Panc1 (cell line): ENCODE measurements around the gene C14orf93. TPM values are rescaled to one million over a fixed set of nuclear protein-coding genes. Genes with fewer than 3 reads are reported as not detected.

Source experiments
- ATAC-seq: fragments of 200-7000 bp; cut with Tn5 transposase; 2 replicates; pipeline ENCODE4 v1.9.1; 2020; ENCODE audit warnings: mild to moderate bottlenecking, moderate library complexity
- BruUV-seq: library from RNA; stranded (reverse); fragments of 400-500 nt; replicated peaks from 2 replicates; lab custom pipeline; 2021; lab: Mats Ljungman, UMichigan
- CTCF ChIA-PET: fragments of 300-600 bp; sonication (Branson Sonifier 250); formaldehyde crosslinking; loops from one replicate; lab custom pipeline; 2022; ENCODE audit warnings: antibody characterized with exemption; lab: Charles Lee
- POLR2A ChIA-PET: fragments of 300-600 bp; sonication (Branson Sonifier 250); formaldehyde crosslinking; loops from one replicate; lab custom pipeline; 2022; ENCODE audit warnings: antibody characterized with exemption; lab: Charles Lee
- DNase-seq: peaks from one replicate; pipeline ENCODE4 v3.0.0-alpha.2; 2010; ENCODE audit warnings: low read depth, low spot score
- H3K27ac ChIP-seq: 2 replicates; pipeline ENCODE4 v1.5.1; 2011; ENCODE audit warnings: mild to moderate bottlenecking, low read length, inconsistent platforms
- H3K27me3 ChIP-seq: fragments of 200-500 bp; sonication (Bioruptor generic); 2 replicates; pipeline ENCODE4 v1.6.0; 2014; ENCODE audit warnings: low read length, inconsistent platforms; ENCODE audit not compliant: control insufficient read depth, insufficient read depth
- H3K36me3 ChIP-seq: fragments of 200-500 bp; sonication (Bioruptor generic); 2 replicates; pipeline ENCODE4 v1.5.1; 2014; ENCODE audit warnings: inconsistent platforms, mild to moderate bottlenecking, low read length, moderate library complexity; ENCODE audit not compliant: control insufficient read depth, insufficient read depth
- H3K4me1 ChIP-seq: 2 replicates; pipeline ENCODE4 v1.5.1; 2011; ENCODE audit warnings: inconsistent platforms, mild to moderate bottlenecking, low read length, moderate library complexity; ENCODE audit not compliant: control insufficient read depth, insufficient read depth
- H3K4me3 ChIP-seq, 2 experiments: 2 replicates each; pipeline ENCODE4 v1.5.1; 2011 to 2012; ENCODE audit warnings: low read depth in 2 of 2, low read length in 2 of 2, mild to moderate bottlenecking in 2 of 2, inconsistent platforms in 1 of 2, moderate library complexity in 1 of 2
- H3K9me3 ChIP-seq: fragments of 200-500 bp; sonication (Bioruptor generic); 2 replicates; pipeline ENCODE4 v1.5.1; 2014; ENCODE audit warnings: low read depth, mild to moderate bottlenecking, inconsistent platforms, low read length, moderate library complexity; ENCODE audit not compliant: control insufficient read depth, insufficient read depth
- CTCF ChIP-seq: fragments of 450-650 bp; IDR thresholded peaks from 2 replicates; pipeline ENCODE4 v1.5.1; 2017; ENCODE audit warnings: mild to moderate bottlenecking
- POLR2AphosphoS5 ChIP-seq: IDR thresholded peaks from 2 replicates; pipeline ENCODE4 v1.6.1; 2012; ENCODE audit warnings: mild to moderate bottlenecking, low read depth, low read length, moderate library complexity
- REST ChIP-seq, 2 experiments: IDR thresholded peaks; 2 replicates each; pipeline ENCODE4 v1.6.1; 2011 to 2012; ENCODE audit warnings: low read depth in 2 of 2, control low read depth in 1 of 2, low read length in 1 of 2, mild to moderate bottlenecking in 1 of 2, moderate library complexity in 1 of 2; ENCODE audit not compliant: insufficient read depth in 1 of 2
- SIN3A ChIP-seq: IDR thresholded peaks from 2 replicates; pipeline ENCODE4 v1.6.1; 2012; ENCODE audit warnings: low read depth, mild to moderate bottlenecking, low read length, moderate library complexity, borderline replicate concordance; ENCODE audit not compliant: insufficient read depth
- TCF7L2 ChIP-seq: IDR thresholded peaks from 2 replicates; pipeline ENCODE4 v1.6.1; 2011; ENCODE audit warnings: mild to moderate bottlenecking, low read depth, low read length, inconsistent platforms
- in situ Hi-C: cut with HindIII; loops from 2 replicates; pipeline ENCODE4 v1.10.0; 2016; ENCODE audit warnings: low sequenced_read_pairs, low pct_unique_long_range_greater_than_20kb
- intact Hi-C: fragments of 100-400 bp; cut with micrococcal nuclease; formaldehyde crosslinking; loops from one replicate; pipeline ENCODE4 v1.10.0; 2022; ENCODE audit not compliant: unreplicated experiment
- total RNA-seq: library from RNA; stranded (reverse); gene quantifications from one replicate; pipeline ENCODE4 v1.2.1, GENCODE V29; 2021; ENCODE audit not compliant: unreplicated experiment

Gene C14orf93
- total RNA-seq, 1 experiment from 2014 or later, result 5.6 TPM

- DNase-seq (no peak), ATAC-seq (no peak)
- H3K27me3 ChIP-seq, result no peaks in the 10 kb centered on the region
- no TSS peak for BruUV-seq
- H3K4me3 ChIP-seq, result no peak overlapping the region
- ChIA-PET POLR2A (interaction anchor here (0.5 kb wide), 1 partner anchor 15 kb away, joined by 5 read pairs; no protein-coding TSS in a partner anchor), CTCF (interaction anchor here (0.5 to 2.2 kb wide), 15 partner anchors 9 to 119 kb away, joined by 3 to 21 read pairs (median 5); partner anchors contain the start of genes ACIN1, C14orf119 and CIROP)
- in situ Hi-C loops (no loop called here), intact Hi-C loops (loop anchor here (1.0 kb wide), 1 partner anchor 72 kb away; no protein-coding TSS in a partner anchor)
- TF ChIP-seq TCF7L2 (no peak), SIN3A (no peak), CTCF (no peak), POLR2AphosphoS5 (no peak), REST (IDR thresholded peaks at IDR 0.05; ENCODE audit: insufficient read depth in 1 of 2, low read depth in 2 of 2, low read length in 1 of 2) (no peak)
- no peak overlapping the region for H3K27ac ChIP-seq
- no peaks in the 10 kb centered on the region for H3K9me3 ChIP-seq
- H3K36me3 ChIP-seq, result no peaks in the 10 kb centered on the region
- H3K4me1 ChIP-seq, result no peaks in the 10 kb centered on the region
Measured at GRCh38 chr14:22985894-22986507, 23.9 kb downstream of the C14orf93 start.

- no peak for ATAC-seq
- Histone ChIP-seq H3K4me1 (no peaks in the 10 kb centered on the region), H3K27ac (no peak overlapping the region), H3K4me3 (no peak overlapping the region), H3K27me3 (no peaks in the 10 kb centered on the region), H3K9me3 (no peaks in the 10 kb centered on the region), H3K36me3 (no peaks in the 10 kb centered on the region)
- BruUV-seq, result no TSS peak
- in situ Hi-C loops, result no loop called here
- intact Hi-C loops, result no loop called here
- CTCF ChIA-PET, result interaction anchor here (0.6 to 2.2 kb wide), 4 partner anchors 12 to 73 kb away, joined by 3 to 16 read pairs (median 12); no protein-coding TSS in a partner anchor
- no peak for DNase-seq
- POLR2A ChIA-PET, result interaction anchor here (0.6 kb wide), 1 partner anchor 77 kb away, joined by 13 read pairs; no protein-coding TSS in a partner anchor
- no peak for TF ChIP-seq POLR2AphosphoS5
- TF ChIP-seq CTCF, result no peak
- no peak for TF ChIP-seq SIN3A
- no peak for TF ChIP-seq TCF7L2
- no peak for TF ChIP-seq REST (IDR thresholded peaks at IDR 0.05; ENCODE audit: insufficient read depth in 1 of 2, low read depth in 2 of 2, low read length in 1 of 2)
Measured at GRCh38 chr14:22984959-22985658, 24.8 kb downstream of the C14orf93 start.
